A673 (cell line): ENCODE measurements around the gene BEST2. TPM values are rescaled to one million over a fixed set of nuclear protein-coding genes. Genes with fewer than 3 reads are reported as not detected.

Source experiments
- BruUV-seq: library from RNA; stranded (reverse); fragments of 400-500 nt; replicated peaks from 2 replicates; lab custom pipeline; 2021; lab: Mats Ljungman, UMichigan
- CTCF ChIA-PET: fragments of 300-600 bp; sonication (Branson Sonifier 250); formaldehyde crosslinking; loops from one replicate; lab custom pipeline; 2022; ENCODE audit warnings: antibody characterized with exemption; lab: Charles Lee
- POLR2A ChIA-PET: fragments of 300-600 bp; sonication (Branson Sonifier 250); formaldehyde crosslinking; loops from one replicate; lab custom pipeline; 2022; ENCODE audit warnings: antibody characterized with exemption; ENCODE audit not compliant: low non-redundant PET; lab: Charles Lee
- DNase-seq: peaks from one replicate; pipeline ENCODE4 v3.0.0-alpha.2; 2015; ENCODE audit warnings: low spot score
- H3K27ac ChIP-seq: fragments of 200-600 bp; sonication (generic); 2 replicates; pipeline ENCODE4 v1.5.1; 2016; ENCODE audit warnings: mixed run types, low read depth, mild to moderate bottlenecking, mixed read lengths, antibody characterized with exemption, low read length; ENCODE audit not compliant: poor library complexity, severe bottlenecking
- H3K27me3 ChIP-seq: fragments of 200-600 bp; sonication (generic); replicated peaks from 2 replicates; pipeline ENCODE4 v1.6.1; 2017; ENCODE audit warnings: mixed run types, low read depth, mild to moderate bottlenecking, mixed read lengths, antibody characterized with exemption, low read length; ENCODE audit not compliant: insufficient read depth, poor library complexity
- H3K36me3 ChIP-seq: fragments of 200-600 bp; sonication (generic); 2 replicates; pipeline ENCODE4 v1.6.1; 2016; ENCODE audit warnings: mixed run types, mild to moderate bottlenecking, mixed read lengths, antibody characterized with exemption, low read length; ENCODE audit not compliant: insufficient read depth, poor library complexity, severe bottlenecking
- H3K4me1 ChIP-seq: fragments of 200-600 bp; sonication (generic); 2 replicates; pipeline ENCODE4 v1.6.1; 2017; ENCODE audit warnings: mixed run types, mild to moderate bottlenecking, mixed read lengths, antibody characterized with exemption, low read length; ENCODE audit not compliant: insufficient read depth, poor library complexity, severe bottlenecking
- H3K4me3 ChIP-seq: fragments of 200-600 bp; sonication (generic); 2 replicates; pipeline ENCODE4 v1.5.1; 2016; ENCODE audit warnings: low read depth, mixed run types, mild to moderate bottlenecking, mixed read lengths, low read length; ENCODE audit not compliant: poor library complexity, severe bottlenecking
- H3K9me3 ChIP-seq: fragments of 200-600 bp; sonication (generic); 2 replicates; pipeline ENCODE4 v1.6.1; 2016; ENCODE audit warnings: mixed run types, low read depth, mild to moderate bottlenecking, mixed read lengths, antibody characterized with exemption, low read length; ENCODE audit not compliant: poor library complexity, severe bottlenecking
- EZH2 ChIP-seq: fragments of 200-600 bp; sonication (generic); IDR thresholded peaks from 2 replicates; pipeline ENCODE4 v1.6.1; 2017; ENCODE audit warnings: borderline replicate concordance, low read depth, mild to moderate bottlenecking, mixed read lengths, antibody characterized with exemption, low read length; ENCODE audit not compliant: poor library complexity, severe bottlenecking
- intact Hi-C: fragments of 100-400 bp; cut with micrococcal nuclease; formaldehyde crosslinking; loops from one replicate; pipeline ENCODE4 v1.10.0; 2022; ENCODE audit not compliant: unreplicated experiment
- total RNA-seq: library from RNA; stranded (reverse); gene quantifications from 2 replicates; pipeline ENCODE4 v1.2.3, GENCODE V29; 2021
- TF ChIP-seq, protein P1 (sequence below): fragments of 300-800, 200-600 bp; sonication (generic); conservative IDR thresholded peaks from 2 replicates; pipeline ENCODE4 v1.5.1; 2017; ENCODE audit warnings: low read depth, mild to moderate bottlenecking, antibody characterized with exemption, low read length, moderate library complexity, mixed read lengths

The BEST2 gene
- total RNA-seq, 1 experiment from 2014 or later = not detected

DNA sequence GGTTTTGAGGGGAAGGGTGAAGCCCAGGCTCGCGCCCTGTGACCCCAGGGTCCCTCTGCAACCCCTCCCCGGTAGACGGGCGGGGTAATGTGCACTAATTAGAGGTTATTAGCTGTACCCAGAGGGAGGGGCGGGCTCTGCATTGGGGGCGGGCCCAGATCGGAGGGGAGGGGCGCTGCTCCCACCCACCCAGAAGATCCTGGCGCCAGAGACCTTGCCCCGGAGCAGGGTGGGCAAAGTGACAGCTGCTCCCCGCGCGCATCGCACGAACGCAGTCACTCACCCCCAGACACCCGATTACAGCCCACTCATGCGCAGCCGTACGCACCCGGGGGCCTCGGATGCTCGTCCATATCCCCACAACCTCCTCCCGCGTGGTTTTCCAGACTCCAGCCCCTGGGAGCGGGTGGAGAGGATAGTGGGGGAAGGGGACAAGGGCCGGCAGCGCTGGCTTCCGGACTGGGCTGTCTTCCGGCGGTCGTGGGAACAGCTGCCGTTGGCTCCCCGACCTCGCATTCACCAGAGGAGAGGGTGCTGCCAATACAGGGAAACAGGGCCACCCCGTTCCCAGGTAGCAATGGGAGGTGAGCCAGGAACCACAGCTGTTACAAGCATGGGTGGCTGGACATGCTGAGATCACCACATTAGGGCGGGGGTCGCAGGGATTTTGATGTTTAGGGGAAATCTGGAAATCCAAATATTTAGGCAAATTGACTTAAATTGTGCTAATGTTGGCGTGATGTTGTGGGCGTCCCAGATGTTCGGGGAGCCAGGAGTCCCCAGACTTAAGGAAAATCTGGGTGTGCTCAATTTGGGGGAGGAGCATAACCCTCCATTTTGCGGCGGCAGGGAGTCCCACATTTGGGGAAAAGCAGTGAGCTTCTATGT is 26.7 kb downstream of the BEST2 start:
- Histone ChIP-seq H3K4me3 (peak overlapping the region; percentile 48), H3K9me3 (no peaks in the 10 kb centered on the region), H3K27me3 (no peaks in the 10 kb centered on the region), H3K36me3 (no peaks in the 10 kb centered on the region), H3K4me1 (peaks cover 31% of the 10 kb centered on the region), H3K27ac (peak overlapping the region; percentile 73)
- TF ChIP-seq, protein P1, sequence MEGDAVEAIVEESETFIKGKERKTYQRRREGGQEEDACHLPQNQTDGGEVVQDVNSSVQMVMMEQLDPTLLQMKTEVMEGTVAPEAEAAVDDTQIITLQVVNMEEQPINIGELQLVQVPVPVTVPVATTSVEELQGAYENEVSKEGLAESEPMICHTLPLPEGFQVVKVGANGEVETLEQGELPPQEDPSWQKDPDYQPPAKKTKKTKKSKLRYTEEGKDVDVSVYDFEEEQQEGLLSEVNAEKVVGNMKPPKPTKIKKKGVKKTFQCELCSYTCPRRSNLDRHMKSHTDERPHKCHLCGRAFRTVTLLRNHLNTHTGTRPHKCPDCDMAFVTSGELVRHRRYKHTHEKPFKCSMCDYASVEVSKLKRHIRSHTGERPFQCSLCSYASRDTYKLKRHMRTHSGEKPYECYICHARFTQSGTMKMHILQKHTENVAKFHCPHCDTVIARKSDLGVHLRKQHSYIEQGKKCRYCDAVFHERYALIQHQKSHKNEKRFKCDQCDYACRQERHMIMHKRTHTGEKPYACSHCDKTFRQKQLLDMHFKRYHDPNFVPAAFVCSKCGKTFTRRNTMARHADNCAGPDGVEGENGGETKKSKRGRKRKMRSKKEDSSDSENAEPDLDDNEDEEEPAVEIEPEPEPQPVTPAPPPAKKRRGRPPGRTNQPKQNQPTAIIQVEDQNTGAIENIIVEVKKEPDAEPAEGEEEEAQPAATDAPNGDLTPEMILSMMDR = no peak
- no TSS peak for BruUV-seq
- intact Hi-C loops = no loop called here
- peak; percentile 78 for DNase-seq
- ChIA-PET CTCF (interaction anchor here (0.6 to 2.1 kb wide), 7 partner anchors 13 to 82 kb away, joined by 3 to 29 read pairs (median 7); partner anchors contain the start of genes FBXW9 and JUNB), POLR2A (interaction anchor here (1.0 to 1.4 kb wide), 2 partner anchors 13 to 14 kb away, joined by 4 to 6 read pairs; partner anchors contain the start of gene JUNB)

DNA sequence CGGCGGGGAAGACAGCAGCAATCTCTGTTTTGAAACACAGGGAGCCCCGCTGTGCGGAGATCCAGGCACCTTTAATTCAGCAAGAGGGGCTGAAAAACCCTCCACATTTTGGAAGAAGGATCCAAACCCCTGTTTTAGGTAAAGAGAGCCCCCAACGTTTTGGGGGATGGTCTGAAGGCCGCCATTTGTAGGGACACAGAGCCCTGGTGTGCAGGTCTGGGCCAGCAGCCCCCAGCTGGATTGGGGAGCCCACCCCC is 27.2 kb downstream of the BEST2 start:
- peaks cover 37% of the 10 kb centered on the region for H3K4me1 ChIP-seq
- DNase-seq = no peak
- no peaks in the 10 kb centered on the region for H3K27me3 ChIP-seq
- intact Hi-C loops = no loop called here
- TF ChIP-seq, protein P1 = no peak
- no peak for TF ChIP-seq EZH2
- BruUV-seq = TSS peak; percentile 90
- ChIA-PET CTCF (interaction anchor here (0.6 to 2.1 kb wide), 4 partner anchors 13 to 17 kb away, joined by 3 to 14 read pairs (median 4); no protein-coding TSS in a partner anchor), POLR2A (interaction anchor here (1.0 kb wide), 1 partner anchor 14 kb away, joined by 4 read pairs; no protein-coding TSS in a partner anchor)
- H3K36me3 ChIP-seq = no peaks in the 10 kb centered on the region
- H3K9me3 ChIP-seq = no peaks in the 10 kb centered on the region
- H3K4me3 ChIP-seq = peak overlapping the region; percentile 48
- H3K27ac ChIP-seq = peak overlapping the region; percentile 73

DNA sequence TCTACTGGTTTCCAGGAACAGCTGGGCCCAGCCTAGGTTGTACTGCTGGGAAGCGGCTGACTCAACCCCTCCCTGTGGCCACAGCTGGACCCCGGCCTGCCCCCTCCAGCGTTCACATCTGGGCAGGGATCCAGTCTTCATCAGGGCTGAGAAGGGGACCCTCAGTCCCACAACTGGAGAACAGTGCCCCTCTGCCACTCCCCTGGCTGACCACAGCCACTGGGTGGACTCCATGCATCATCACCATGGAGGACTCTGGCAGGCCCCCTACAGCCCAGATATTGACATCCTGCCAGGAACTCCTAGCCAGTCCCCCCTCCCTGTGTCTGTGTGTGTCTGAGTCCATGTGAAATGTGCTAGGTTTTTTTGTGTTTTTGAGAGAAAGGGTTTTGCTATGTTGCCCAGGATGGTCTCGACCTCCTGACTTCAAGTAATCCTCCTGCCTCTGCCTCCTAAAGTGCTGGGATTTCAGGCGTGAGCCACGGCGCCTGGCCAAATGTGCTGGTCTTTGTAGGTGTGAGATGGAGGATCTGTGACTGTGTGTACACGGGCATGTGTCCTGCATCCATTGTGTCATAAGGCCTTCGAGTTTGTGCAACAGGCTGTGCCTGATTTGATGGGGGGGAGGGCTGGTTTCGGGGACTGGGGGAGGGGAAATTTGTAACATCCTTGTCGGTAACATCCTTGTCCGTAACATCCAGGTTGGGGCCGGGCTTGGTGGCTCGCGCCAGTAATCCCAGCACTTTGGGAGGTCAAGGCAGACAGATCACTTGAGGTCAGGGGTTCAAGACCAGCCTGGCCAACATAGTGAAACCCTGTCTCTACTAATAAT is 27.8 kb downstream of the BEST2 start:
- Histone ChIP-seq H3K9me3 (no peaks in the 10 kb centered on the region), H3K27me3 (no peaks in the 10 kb centered on the region), H3K4me1 (peaks cover 42% of the 10 kb centered on the region), H3K4me3 (peak overlapping the region; percentile 48), H3K36me3 (no peaks in the 10 kb centered on the region), H3K27ac (peak overlapping the region; percentile 73)
- POLR2A ChIA-PET = interaction anchor here (1.0 kb wide), 1 partner anchor 13 kb away, joined by 4 read pairs; no protein-coding TSS in a partner anchor
- peak; percentile 66 for DNase-seq
- no peak for TF ChIP-seq EZH2
- TF ChIP-seq, protein P1 = no peak
- CTCF ChIA-PET = interaction anchor here (0.8 to 2.1 kb wide), 3 partner anchors 13 to 17 kb away, joined by 3 to 14 read pairs (median 3); no protein-coding TSS in a partner anchor
- BruUV-seq = no TSS peak
- intact Hi-C loops = no loop called here
